ENCODE data around the gene BICD1.

GRCh38 chr12:32063796-32064195, 42.9 kb upstream of the BICD1 start:
- no peak for TF ChIP-seq GATA2 (IDR thresholded peaks at IDR 0.05; ENCODE audit: low read depth, low read length)
- no peak for TF ChIP-seq GATA3 (IDR thresholded peaks at IDR 0.05; ENCODE audit: low read depth, low read length)
